Ascending aorta (tissue), 2 donors: Measurements from ENCODE around the gene TVP23B. TPM values are rescaled to one million over a fixed set of nuclear protein-coding genes. Genes with fewer than 3 reads are reported as not detected.
"Not testable (repeated sequence)": the region's sequence is repeated elsewhere in the genome, so short reads cannot be mapped to it uniquely, and the experiment has no call there.

Source experiments
- DNase-seq, 2 donors: peaks; one replicate each; pipeline ENCODE4 v3.0.0-alpha.2; 2019; ENCODE audit warnings: low spot score in 2 of 2
- H3K27ac ChIP-seq, 2 donors: fragments of 200-600 bp; sonication (generic); one replicate each; pipeline ENCODE4 v1.5.1; 2016 to 2017; ENCODE audit warnings: mild to moderate bottlenecking in 1 of 2
- H3K27me3 ChIP-seq: fragments of 200-600 bp; sonication (generic); one replicate; pipeline ENCODE4 v1.5.1; 2017
- H3K36me3 ChIP-seq, 2 donors: fragments of 200-600 bp; sonication (generic); one replicate each; pipeline ENCODE4 v1.5.1; 2016
- H3K4me1 ChIP-seq, 2 donors: fragments of 200-600 bp; sonication (generic); one replicate each; pipeline ENCODE4 v1.5.1; 2016 to 2017; ENCODE audit warnings: mild to moderate bottlenecking in 1 of 2
- H3K4me3 ChIP-seq, 2 donors: fragments of 200-600 bp; sonication (generic); one replicate each; pipeline ENCODE4 v1.5.1; 2016 to 2017; ENCODE audit warnings: mild to moderate bottlenecking in 1 of 2
- H3K9me3 ChIP-seq, 2 donors: fragments of 200-600 bp; sonication (generic); one replicate each; pipeline ENCODE4 v1.5.1; 2016
- intact Hi-C: fragments of 100-400 bp; cut with DNase I; formaldehyde crosslinking; loops from one replicate; pipeline ENCODE4 v1.15.1; 2023
- total RNA-seq: library from RNA; depleted of rRNA; stranded (reverse); fragments of >200 nt; gene quantifications from one replicate; pipeline ENCODE4 v1.1.0, GENCODE V29; 2016
- TF ChIP-seq, protein P1 (sequence below), 3 experiments: fragments of 200-600 bp in 2 of 3; fragments of 450-650 bp in 1 of 3; sonication (generic) in 2 of 3; IDR thresholded peaks; one replicate each; pipeline ENCODE4 v1.5.1; 2016 to 2019; ENCODE audit warnings: antibody characterized with exemption in 3 of 3, mild to moderate bottlenecking in 1 of 3, moderate library complexity in 1 of 3

The TVP23B gene
- total RNA-seq, 1 donor from 2014 or later, result 17.1 TPM

DNA sequence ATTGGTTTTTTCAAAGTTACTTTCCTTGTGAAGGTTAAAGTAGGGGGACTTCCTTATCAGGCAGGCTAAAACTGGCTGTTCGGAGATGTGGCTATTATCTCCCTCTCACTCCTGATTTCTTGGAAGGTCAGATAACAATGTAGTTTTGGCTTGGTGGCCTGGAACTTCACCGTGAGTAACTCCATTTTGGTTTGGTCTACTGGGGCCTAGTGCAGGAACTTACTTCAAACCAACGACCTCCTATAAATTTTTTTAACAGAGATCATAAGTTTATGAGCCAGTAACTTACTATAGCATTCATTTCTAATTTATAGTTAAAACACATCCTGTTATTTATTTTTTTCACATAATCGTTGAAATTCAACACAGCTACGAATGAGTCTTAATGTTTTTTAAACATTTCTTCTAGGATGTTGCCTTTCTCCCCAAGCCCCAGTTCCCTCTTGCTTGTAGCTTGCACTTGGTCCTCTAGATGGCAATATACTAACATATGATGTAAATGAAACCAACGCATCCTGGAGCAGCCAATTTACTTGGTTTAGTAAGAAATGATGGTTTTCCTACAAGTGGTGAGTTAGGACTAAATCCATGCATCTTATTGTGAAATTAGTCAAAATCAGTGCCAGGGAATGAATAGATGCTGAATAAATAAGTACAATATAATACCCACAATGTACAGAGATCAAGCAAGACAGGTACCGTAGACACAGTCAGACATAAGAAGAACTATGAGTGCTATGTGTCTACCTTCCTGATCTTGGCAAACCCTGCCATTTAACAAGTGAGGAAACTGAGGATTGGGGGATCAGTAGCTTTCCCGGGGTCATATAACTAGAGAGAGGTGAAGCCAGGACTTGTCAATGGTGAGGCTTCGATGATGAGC, 35.7 kb downstream of the TVP23B start:
- H3K9me3 ChIP-seq, H3K4me1 ChIP-seq, H3K36me3 ChIP-seq, H3K27me3 ChIP-seq, H3K4me3 ChIP-seq, H3K27ac ChIP-seq, intact Hi-C loops: not testable (repeated sequence)
- TF ChIP-seq, protein P1, sequence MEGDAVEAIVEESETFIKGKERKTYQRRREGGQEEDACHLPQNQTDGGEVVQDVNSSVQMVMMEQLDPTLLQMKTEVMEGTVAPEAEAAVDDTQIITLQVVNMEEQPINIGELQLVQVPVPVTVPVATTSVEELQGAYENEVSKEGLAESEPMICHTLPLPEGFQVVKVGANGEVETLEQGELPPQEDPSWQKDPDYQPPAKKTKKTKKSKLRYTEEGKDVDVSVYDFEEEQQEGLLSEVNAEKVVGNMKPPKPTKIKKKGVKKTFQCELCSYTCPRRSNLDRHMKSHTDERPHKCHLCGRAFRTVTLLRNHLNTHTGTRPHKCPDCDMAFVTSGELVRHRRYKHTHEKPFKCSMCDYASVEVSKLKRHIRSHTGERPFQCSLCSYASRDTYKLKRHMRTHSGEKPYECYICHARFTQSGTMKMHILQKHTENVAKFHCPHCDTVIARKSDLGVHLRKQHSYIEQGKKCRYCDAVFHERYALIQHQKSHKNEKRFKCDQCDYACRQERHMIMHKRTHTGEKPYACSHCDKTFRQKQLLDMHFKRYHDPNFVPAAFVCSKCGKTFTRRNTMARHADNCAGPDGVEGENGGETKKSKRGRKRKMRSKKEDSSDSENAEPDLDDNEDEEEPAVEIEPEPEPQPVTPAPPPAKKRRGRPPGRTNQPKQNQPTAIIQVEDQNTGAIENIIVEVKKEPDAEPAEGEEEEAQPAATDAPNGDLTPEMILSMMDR (IDR thresholded peaks at IDR 0.05), result peak in 2 of 3 experiments; percentile 64 to 72
- DNase-seq, result peak in 1 of 2 donors; percentile 64

DNA sequence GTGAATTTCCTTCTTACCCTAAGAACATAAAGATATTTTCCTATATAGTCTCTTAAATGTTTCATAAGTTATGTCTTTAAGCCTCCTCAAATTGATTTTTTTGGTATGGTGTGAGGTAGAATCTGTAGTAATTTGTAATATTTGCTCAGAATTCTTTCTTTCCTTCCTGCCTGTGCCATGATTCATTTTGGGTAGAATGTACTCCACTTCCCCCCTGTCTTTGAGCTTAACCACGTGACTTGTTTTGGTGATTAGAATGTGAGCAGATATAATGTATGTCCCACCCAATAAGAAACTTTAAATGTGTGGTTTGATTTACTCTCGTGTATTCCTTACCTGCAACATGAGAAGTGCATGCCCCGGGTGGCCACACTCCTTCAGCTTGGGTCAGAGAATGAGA, 40.4 kb downstream of the TVP23B start:
- H3K4me1 ChIP-seq, H3K4me3 ChIP-seq, H3K27me3 ChIP-seq, H3K27ac ChIP-seq, H3K9me3 ChIP-seq, intact Hi-C loops, H3K36me3 ChIP-seq, DNase-seq: not testable (repeated sequence)

- H3K4me1 ChIP-seq, H3K36me3 ChIP-seq, H3K4me3 ChIP-seq, H3K9me3 ChIP-seq, H3K27me3 ChIP-seq, H3K27ac ChIP-seq, DNase-seq, intact Hi-C loops: not testable (repeated sequence)
Observed at GRCh38 chr17:18827613-18828012, 46.6 kb downstream of the TVP23B start.

GRCh38 chr17:18848501-18848900, 67.5 kb downstream of the TVP23B start:
- Histone ChIP-seq H3K4me3 (no peak overlapping the region), H3K27ac (no peak overlapping the region), H3K27me3 (no peaks in the 10 kb centered on the region), H3K36me3 (no peaks in the 10 kb centered on the region), H3K4me1 (no peaks in the 10 kb centered on the region), H3K9me3 (no peaks in the 10 kb centered on the region)
- intact Hi-C loops, result no loop called here
- TF ChIP-seq, protein P1 (IDR thresholded peaks at IDR 0.05), result no peak
- no peak for DNase-seq

GRCh38 chr17:18850679-18851078, 69.7 kb downstream of the TVP23B start:
- intact Hi-C loops, result no loop called here
- H3K9me3 ChIP-seq, result no peaks in the 10 kb centered on the region
- no peaks in the 10 kb centered on the region for H3K36me3 ChIP-seq
- TF ChIP-seq, protein P1 (IDR thresholded peaks at IDR 0.05), result no peak
- no peak for DNase-seq
- no peak overlapping the region for H3K27ac ChIP-seq
- peaks cover 0 to 4% of the 10 kb centered on the region in 2 donors for H3K4me1 ChIP-seq
- no peak overlapping the region for H3K4me3 ChIP-seq
- H3K27me3 ChIP-seq, result no peaks in the 10 kb centered on the region

- H3K4me1 ChIP-seq, result peaks cover 0 to 4% of the 10 kb centered on the region in 2 donors
- no peaks in the 10 kb centered on the region for H3K36me3 ChIP-seq
- intact Hi-C loops, result no loop called here
- no peak for DNase-seq
- H3K27ac ChIP-seq, result no peak overlapping the region
- no peaks in the 10 kb centered on the region for H3K9me3 ChIP-seq
- TF ChIP-seq, protein P1 (IDR thresholded peaks at IDR 0.05), result no peak
- H3K27me3 ChIP-seq, result no peaks in the 10 kb centered on the region
- no peak overlapping the region for H3K4me3 ChIP-seq
Observed at GRCh38 chr17:18851201-18851600, 70.2 kb downstream of the TVP23B start.
